Neural progenitor cell (in vitro differentiated cells): ENCODE data around the gene ASXL3. TPM values are rescaled to one million over a fixed set of nuclear protein-coding genes. Genes with fewer than 3 reads are reported as not detected.

Experiments used
- DNase-seq: peaks from one replicate; pipeline ENCODE4 v3.0.0-alpha.2; 2016; ENCODE audit warnings: low spot score
- H2AFZ ChIP-seq: fragments of 200-600 bp; sonication (generic); replicated peaks from 2 replicates; pipeline ENCODE4 v1.6.1; 2016; ENCODE audit warnings: antibody characterized with exemption
- H3F3A ChIP-seq: fragments of 200-600 bp; sonication (generic); 2 replicates; pipeline ENCODE4 v1.6.1; 2016; ENCODE audit warnings: antibody characterized with exemption, low read depth
- H3K27ac ChIP-seq: fragments of 200-600 bp; sonication (generic); 2 replicates; pipeline ENCODE4 v1.5.1; 2016; ENCODE audit warnings: mild to moderate bottlenecking
- H3K27me3 ChIP-seq: fragments of 200-600 bp; sonication (generic); 2 replicates; pipeline ENCODE4 v1.6.1; 2016; ENCODE audit warnings: mild to moderate bottlenecking, moderate library complexity
- H3K36me3 ChIP-seq: fragments of 200-600 bp; sonication (generic); 2 replicates; pipeline ENCODE4 v1.5.1; 2016
- H3K4me1 ChIP-seq: fragments of 200-600 bp; sonication (generic); 2 replicates; pipeline ENCODE4 v1.6.1; 2016; ENCODE audit warnings: mixed run types
- H3K4me2 ChIP-seq: fragments of 200-600 bp; sonication (generic); 2 replicates; pipeline ENCODE4 v1.6.1; 2016
- H3K4me3 ChIP-seq: fragments of 200-600 bp; sonication (generic); 2 replicates; pipeline ENCODE4 v1.5.1; 2016
- H3K79me2 ChIP-seq: fragments of 200-600 bp; sonication (generic); 2 replicates; pipeline ENCODE4 v1.6.1; 2016; ENCODE audit warnings: low read depth
- H3K9ac ChIP-seq: fragments of 200-600 bp; sonication (generic); 2 replicates; pipeline ENCODE4 v1.6.1; 2016
- H3K9me3 ChIP-seq: fragments of 200-600 bp; sonication (generic); 2 replicates; pipeline ENCODE4 v1.5.1; 2016; ENCODE audit warnings: low read depth
- H4K20me1 ChIP-seq: fragments of 200-600 bp; sonication (generic); 2 replicates; pipeline ENCODE4 v1.6.1; 2016; ENCODE audit warnings: low read depth
- H3K27ac Mint-ChIP-seq: 3 replicates; pipeline ENCODE4 v1.8.0; 2021; ENCODE audit warnings: mixed read lengths
- H3K27me3 Mint-ChIP-seq: 2 replicates; pipeline ENCODE4 v1.8.0; 2022; ENCODE audit warnings: low read depth, mild to moderate bottlenecking, inconsistent platforms, moderate library complexity, mixed read lengths; ENCODE audit not compliant: insufficient read depth
- H3K36me3 Mint-ChIP-seq: 3 replicates; pipeline ENCODE4 v1.8.0; 2021; ENCODE audit warnings: mixed read lengths
- H3K4me1 Mint-ChIP-seq: 3 replicates; pipeline ENCODE4 v1.8.0; 2021; ENCODE audit warnings: mixed read lengths
- H3K4me3 Mint-ChIP-seq: 3 replicates; pipeline ENCODE4 v1.8.0; 2021; ENCODE audit warnings: mild to moderate bottlenecking, moderate library complexity, mixed read lengths
- H3K9me3 Mint-ChIP-seq: 3 replicates; pipeline ENCODE4 v1.8.0; 2020; ENCODE audit warnings: mixed read lengths
- EZH2 ChIP-seq: fragments of 200-600 bp; sonication (generic); IDR thresholded peaks from 2 replicates; pipeline ENCODE4 v1.6.1; 2017; ENCODE audit warnings: antibody characterized with exemption, mild to moderate bottlenecking, moderate library complexity
- EZH2phosphoT487 ChIP-seq: fragments of 200-600 bp; sonication (generic); IDR thresholded peaks from 2 replicates; pipeline ENCODE4 v1.6.1; 2017; ENCODE audit warnings: antibody characterized with exemption
- total RNA-seq: library from RNA; depleted of rRNA; stranded (reverse); fragments of >200 nt; gene quantifications from 2 replicates; pipeline ENCODE4 v1.2.3, GENCODE V29; 2015; ENCODE audit warnings: low replicate concordance
- TF ChIP-seq, protein P1 (sequence below): fragments of 200-600 bp; sonication (generic); IDR thresholded peaks from 2 replicates; pipeline ENCODE4 v1.5.1; 2017; ENCODE audit warnings: antibody characterized with exemption, mild to moderate bottlenecking

Gene ASXL3
- total RNA-seq, 1 donor from 2014 or later, result 5.1 TPM

DNA sequence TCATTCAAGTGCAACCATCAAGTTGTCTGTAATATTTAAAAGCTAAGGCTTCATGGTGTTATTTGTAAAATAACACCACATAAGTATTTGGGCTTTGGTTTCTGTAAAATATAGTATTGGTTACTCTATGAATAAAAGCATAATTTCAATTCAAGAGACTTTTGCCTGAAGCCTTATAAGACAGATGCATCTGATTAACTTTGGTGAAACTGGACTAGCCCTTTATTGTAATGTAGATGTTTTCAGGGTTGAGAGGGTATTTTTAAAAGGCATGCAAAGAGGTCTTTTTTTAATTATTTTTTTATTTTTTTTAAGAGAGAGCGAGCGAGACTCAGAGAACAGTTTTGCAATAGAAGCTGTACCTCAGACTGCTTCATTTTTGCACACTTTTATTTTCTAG lies 66.5 kb downstream of the ASXL3 start:
- Histone ChIP-seq H3F3A (no peaks in the 10 kb centered on the region), H4K20me1 (no peaks in the 10 kb centered on the region), H3K9me3 (no peaks in the 10 kb centered on the region), H3K9ac (no peak overlapping the region), H3K36me3 (no peaks in the 10 kb centered on the region), H3K79me2 (no peaks in the 10 kb centered on the region), H3K4me3 (no peak overlapping the region), H3K27ac (no peak overlapping the region), H3K4me2 (no peak overlapping the region), H3K4me1 (no peaks in the 10 kb centered on the region), H3K27me3 (no peaks in the 10 kb centered on the region), H2AFZ (no peak overlapping the region)
- no peak for DNase-seq
- Mint-ChIP-seq H3K27me3 (no peaks in the 10 kb centered on the region), H3K4me1 (peaks cover 15% of the 10 kb centered on the region), H3K9me3 (no peaks in the 10 kb centered on the region), H3K4me3 (no peak overlapping the region), H3K36me3 (no peaks in the 10 kb centered on the region), H3K27ac (no peak overlapping the region)
- TF ChIP-seq, protein P1, sequence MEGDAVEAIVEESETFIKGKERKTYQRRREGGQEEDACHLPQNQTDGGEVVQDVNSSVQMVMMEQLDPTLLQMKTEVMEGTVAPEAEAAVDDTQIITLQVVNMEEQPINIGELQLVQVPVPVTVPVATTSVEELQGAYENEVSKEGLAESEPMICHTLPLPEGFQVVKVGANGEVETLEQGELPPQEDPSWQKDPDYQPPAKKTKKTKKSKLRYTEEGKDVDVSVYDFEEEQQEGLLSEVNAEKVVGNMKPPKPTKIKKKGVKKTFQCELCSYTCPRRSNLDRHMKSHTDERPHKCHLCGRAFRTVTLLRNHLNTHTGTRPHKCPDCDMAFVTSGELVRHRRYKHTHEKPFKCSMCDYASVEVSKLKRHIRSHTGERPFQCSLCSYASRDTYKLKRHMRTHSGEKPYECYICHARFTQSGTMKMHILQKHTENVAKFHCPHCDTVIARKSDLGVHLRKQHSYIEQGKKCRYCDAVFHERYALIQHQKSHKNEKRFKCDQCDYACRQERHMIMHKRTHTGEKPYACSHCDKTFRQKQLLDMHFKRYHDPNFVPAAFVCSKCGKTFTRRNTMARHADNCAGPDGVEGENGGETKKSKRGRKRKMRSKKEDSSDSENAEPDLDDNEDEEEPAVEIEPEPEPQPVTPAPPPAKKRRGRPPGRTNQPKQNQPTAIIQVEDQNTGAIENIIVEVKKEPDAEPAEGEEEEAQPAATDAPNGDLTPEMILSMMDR, result no peak
- no peak for TF ChIP-seq EZH2phosphoT487
- no peak for TF ChIP-seq EZH2

DNA sequence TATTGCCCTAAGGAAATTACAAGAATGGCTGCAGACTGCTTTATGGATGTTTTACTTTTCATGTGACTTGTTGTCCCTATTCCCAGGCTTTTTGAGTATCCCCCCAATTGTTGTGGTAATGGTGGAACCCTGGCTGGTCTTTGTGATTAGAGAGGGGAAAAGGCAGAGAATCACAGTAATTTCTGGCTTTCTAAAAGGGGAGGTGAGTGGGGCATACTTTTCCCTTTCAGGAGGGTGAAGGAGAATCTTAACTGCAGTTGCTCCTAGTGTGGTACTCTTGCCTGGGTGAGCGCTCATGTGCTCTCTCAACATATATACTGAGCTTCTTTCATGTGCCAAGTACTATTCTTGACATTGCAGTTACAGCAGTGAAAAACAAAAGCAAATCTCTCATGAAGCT lies 69.3 kb downstream of the ASXL3 start:
- Mint-ChIP-seq H3K36me3 (no peaks in the 10 kb centered on the region), H3K9me3 (no peaks in the 10 kb centered on the region), H3K27me3 (no peaks in the 10 kb centered on the region), H3K27ac (no peak overlapping the region), H3K4me3 (no peak overlapping the region), H3K4me1 (peaks cover 7% of the 10 kb centered on the region)
- Histone ChIP-seq H3K27me3 (no peaks in the 10 kb centered on the region), H4K20me1 (no peaks in the 10 kb centered on the region), H3K4me2 (no peak overlapping the region), H3F3A (no peaks in the 10 kb centered on the region), H2AFZ (no peak overlapping the region), H3K4me1 (no peaks in the 10 kb centered on the region), H3K9ac (no peak overlapping the region), H3K36me3 (no peaks in the 10 kb centered on the region), H3K4me3 (no peak overlapping the region), H3K9me3 (no peaks in the 10 kb centered on the region), H3K27ac (no peak overlapping the region), H3K79me2 (no peaks in the 10 kb centered on the region)
- TF ChIP-seq EZH2, result no peak
- TF ChIP-seq EZH2phosphoT487, result no peak
- no peak for DNase-seq

DNA sequence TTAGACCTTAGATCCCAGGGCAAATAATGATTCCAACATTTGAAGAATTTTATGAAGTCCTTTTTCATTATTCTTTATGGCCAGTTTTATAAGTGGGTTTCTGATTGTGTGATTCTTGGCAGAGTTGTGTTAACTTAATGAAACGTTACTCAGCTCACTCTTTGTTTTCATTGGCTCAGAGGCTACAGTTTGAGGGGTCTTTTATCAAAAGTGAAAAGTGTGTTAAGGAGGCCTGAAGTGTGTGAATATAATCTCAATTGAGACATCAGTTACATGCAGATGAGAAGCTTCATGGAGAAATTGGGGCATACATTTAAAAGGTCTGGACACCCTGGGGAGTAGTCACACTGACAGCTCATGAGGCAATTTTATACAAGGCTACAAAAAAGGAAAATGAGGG lies 74.6 kb downstream of the ASXL3 start:
- H3K27ac Mint-ChIP-seq, result no peak overlapping the region
- Histone ChIP-seq H3K36me3 (no peaks in the 10 kb centered on the region), H3K4me2 (no peak overlapping the region)

DNA sequence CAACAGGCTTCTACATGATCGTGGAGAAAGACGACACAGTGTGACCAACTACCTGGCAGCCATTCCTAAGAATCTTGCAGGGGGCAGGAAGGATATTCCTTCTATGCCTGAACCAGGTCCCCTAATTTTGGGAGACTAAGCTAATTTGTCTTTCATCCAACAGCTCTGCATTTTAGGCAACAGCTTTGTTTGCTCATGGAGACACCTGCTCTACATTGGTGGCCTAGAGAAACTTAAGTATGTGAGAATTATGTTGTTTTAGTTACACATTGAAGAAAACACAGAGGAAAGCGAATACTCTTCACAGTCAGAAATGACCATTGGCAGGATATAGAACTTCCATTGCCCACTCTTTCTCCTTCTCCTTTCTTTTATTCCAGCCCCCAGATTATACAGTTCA lies 75.2 kb downstream of the ASXL3 start:
- no peaks in the 10 kb centered on the region for H3K36me3 ChIP-seq
- Mint-ChIP-seq H3K27me3 (no peaks in the 10 kb centered on the region), H3K9me3 (no peaks in the 10 kb centered on the region), H3K27ac (no peak overlapping the region), H3K4me1 (peaks cover 4% of the 10 kb centered on the region), H3K4me3 (no peak overlapping the region), H3K36me3 (peaks cover 6% of the 10 kb centered on the region)
- H2AFZ ChIP-seq, result no peak overlapping the region
- DNase-seq, result no peak
- no peak overlapping the region for H3K27ac ChIP-seq
- TF ChIP-seq, protein P1, result no peak
- TF ChIP-seq EZH2 (no peak), EZH2phosphoT487 (no peak)
- H3K27me3 ChIP-seq, result no peaks in the 10 kb centered on the region
- no peak overlapping the region for H3K4me2 ChIP-seq
- no peak overlapping the region for H3K4me3 ChIP-seq
- no peak overlapping the region for H3K9ac ChIP-seq
- no peaks in the 10 kb centered on the region for H3K9me3 ChIP-seq
- no peaks in the 10 kb centered on the region for H3K79me2 ChIP-seq
- no peaks in the 10 kb centered on the region for H3K4me1 ChIP-seq
- H4K20me1 ChIP-seq, result no peaks in the 10 kb centered on the region
- no peaks in the 10 kb centered on the region for H3F3A ChIP-seq

More for the DNA sequence above, 74.6 kb downstream of the ASXL3 start:
- Mint-ChIP-seq H3K36me3 (peaks cover 6% of the 10 kb centered on the region), H3K4me3 (no peak overlapping the region), H3K4me1 (peaks cover 4% of the 10 kb centered on the region), H3K27me3 (no peaks in the 10 kb centered on the region), H3K9me3 (no peaks in the 10 kb centered on the region)
- H3F3A ChIP-seq, result no peaks in the 10 kb centered on the region
- TF ChIP-seq, protein P1, result no peak
- no peak for TF ChIP-seq EZH2
- no peak for TF ChIP-seq EZH2phosphoT487
- no peak overlapping the region for H3K4me3 ChIP-seq
- no peaks in the 10 kb centered on the region for H3K4me1 ChIP-seq
- H4K20me1 ChIP-seq, result no peaks in the 10 kb centered on the region
- H2AFZ ChIP-seq, result no peak overlapping the region
- no peaks in the 10 kb centered on the region for H3K27me3 ChIP-seq
- H3K9ac ChIP-seq, result no peak overlapping the region
- DNase-seq, result no peak
- no peaks in the 10 kb centered on the region for H3K79me2 ChIP-seq
- no peaks in the 10 kb centered on the region for H3K9me3 ChIP-seq
- H3K27ac ChIP-seq, result no peak overlapping the region
